GM23248 (cell line): ENCODE data around the gene SLC16A12.

Experiments
- EZH2 ChIP-seq: fragments of 200-600 bp; sonication (generic); IDR thresholded peaks from 2 replicates; pipeline ENCODE4 v1.6.1; 2018; ENCODE audit warnings: antibody characterized with exemption, mild to moderate bottlenecking; ENCODE audit not compliant: insufficient read depth, poor library complexity, severe bottlenecking
- EZH2phosphoT487 ChIP-seq: fragments of 200-600 bp; sonication (generic); IDR thresholded peaks from 2 replicates; pipeline ENCODE4 v1.6.1; 2018; ENCODE audit warnings: antibody characterized with exemption, moderate library complexity, mild to moderate bottlenecking, low read depth; ENCODE audit not compliant: insufficient read depth

- TF ChIP-seq EZH2 = no peak
- no peak for TF ChIP-seq EZH2phosphoT487
These were observed 12.9 kb downstream of the SLC16A12 start for GRCh38 chr10:89522463-89522862.
